ENCODE results near the gene SPRY4. TPM values are rescaled to one million over a fixed set of nuclear protein-coding genes. Genes with fewer than 3 reads are reported as not detected.
A peak's percentile ranks its signal among the peaks of the same experiment; 100 is the strongest.

SPRY4 gene
- total and polyA plus RNA-seq, 8 donors: 1.5 to 6.3 (median 2.9) TPM

DNA sequence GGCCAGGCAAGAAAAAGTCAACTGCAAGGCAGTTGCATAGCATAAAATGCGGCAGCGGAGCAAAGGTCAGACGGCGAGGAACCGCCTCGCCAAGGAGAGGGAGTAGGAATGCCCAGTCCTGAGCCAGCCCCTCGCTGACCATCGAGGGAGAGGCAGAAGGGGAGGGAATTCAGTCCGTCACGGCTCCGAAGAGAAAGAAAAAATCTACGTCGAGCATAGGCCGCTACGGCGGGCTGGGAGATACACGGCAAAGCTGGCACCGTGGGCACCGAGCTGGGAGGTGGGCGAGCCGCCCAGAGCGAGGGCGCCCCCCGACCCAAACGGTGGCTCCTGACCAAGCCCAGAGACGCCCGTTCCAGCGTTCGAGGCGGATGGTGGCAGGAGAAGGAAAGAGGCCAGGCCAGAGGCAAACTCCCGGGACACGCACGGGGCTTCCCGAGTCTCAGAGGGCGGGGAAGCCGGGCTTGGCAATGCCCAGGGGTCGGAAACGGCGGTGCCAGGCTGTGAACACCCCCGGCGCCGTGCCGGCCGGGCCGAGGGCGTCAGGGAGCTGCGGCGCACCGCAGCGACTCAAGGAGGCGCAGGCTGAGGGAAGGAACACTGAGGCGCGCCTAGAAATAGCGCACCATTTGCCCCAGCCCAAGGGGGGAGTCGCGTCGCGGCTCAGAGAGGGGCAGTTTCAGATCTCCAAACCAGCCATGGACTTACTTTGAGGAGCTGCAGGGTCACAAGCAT is 518 bp downstream of the SPRY4 start:
- WGBS, 2 donors: 4 to 5% methylated on average over 56 to 58 of the region's 58 CpGs
- H3K4me1 ChIP-seq: peaks cover 0 to 5% (median 4%) of the 10 kb centered on the region in 3 donors
- intact Hi-C loops (cut with DNase I): no loop called here
- peak in 4 of 6 donors; percentile 29 to 71 (median 48) for DNase-seq
- no peaks in the 10 kb centered on the region for H3K27me3 ChIP-seq
- ATAC-seq: peak; percentile 35 to 46 (median 46)
- no peaks in the 10 kb centered on the region for H3K36me3 ChIP-seq
- FAIRE-seq: no peak
- H3K9me3 ChIP-seq: no peaks in the 10 kb centered on the region
- TF ChIP-seq, protein P1, sequence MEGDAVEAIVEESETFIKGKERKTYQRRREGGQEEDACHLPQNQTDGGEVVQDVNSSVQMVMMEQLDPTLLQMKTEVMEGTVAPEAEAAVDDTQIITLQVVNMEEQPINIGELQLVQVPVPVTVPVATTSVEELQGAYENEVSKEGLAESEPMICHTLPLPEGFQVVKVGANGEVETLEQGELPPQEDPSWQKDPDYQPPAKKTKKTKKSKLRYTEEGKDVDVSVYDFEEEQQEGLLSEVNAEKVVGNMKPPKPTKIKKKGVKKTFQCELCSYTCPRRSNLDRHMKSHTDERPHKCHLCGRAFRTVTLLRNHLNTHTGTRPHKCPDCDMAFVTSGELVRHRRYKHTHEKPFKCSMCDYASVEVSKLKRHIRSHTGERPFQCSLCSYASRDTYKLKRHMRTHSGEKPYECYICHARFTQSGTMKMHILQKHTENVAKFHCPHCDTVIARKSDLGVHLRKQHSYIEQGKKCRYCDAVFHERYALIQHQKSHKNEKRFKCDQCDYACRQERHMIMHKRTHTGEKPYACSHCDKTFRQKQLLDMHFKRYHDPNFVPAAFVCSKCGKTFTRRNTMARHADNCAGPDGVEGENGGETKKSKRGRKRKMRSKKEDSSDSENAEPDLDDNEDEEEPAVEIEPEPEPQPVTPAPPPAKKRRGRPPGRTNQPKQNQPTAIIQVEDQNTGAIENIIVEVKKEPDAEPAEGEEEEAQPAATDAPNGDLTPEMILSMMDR (IDR thresholded peaks at IDR 0.05): no peak
- H3K27ac ChIP-seq: peak overlapping the region; percentile 54 to 75 (median 66)
- peak overlapping the region; percentile 42 to 63 (median 48) for H3K4me3 ChIP-seq

DNA sequence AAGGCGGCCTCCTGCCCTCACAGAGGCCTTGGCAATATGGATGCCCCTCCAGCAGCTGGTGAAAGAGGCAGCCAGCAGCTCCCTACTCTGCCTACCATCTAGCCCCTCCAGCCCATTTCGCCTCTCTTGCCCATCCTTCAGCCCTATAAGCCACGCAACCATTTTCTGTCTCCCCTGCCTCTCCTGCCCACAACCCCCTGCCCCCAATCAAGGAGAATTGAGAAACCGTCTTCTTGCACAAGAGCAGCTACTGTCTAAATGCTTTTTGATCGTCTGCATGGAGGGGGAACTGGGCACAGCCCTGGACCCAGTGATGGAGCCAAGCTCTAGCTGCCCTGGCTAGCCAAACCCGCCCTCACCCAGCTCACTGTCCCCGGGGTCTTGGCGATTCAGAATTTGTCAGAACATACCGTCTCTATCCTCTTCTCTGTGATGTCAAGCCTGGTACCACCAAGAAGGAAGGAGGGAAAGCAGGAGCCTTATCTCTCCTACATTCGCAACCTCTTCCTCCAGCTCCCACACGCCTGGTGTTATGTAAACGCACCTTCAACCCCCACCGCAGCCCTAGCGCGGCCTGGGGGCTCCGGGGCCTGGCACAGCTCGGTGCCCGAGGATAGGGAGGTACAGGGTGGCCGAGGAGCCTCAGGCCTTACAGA is 1.2 kb downstream of the SPRY4 start:
- Histone ChIP-seq H3K4me3 (peak overlapping the region in 3 of 4 donors; percentile 42 to 63 (median 50)), H3K27me3 (no peaks in the 10 kb centered on the region), H3K36me3 (no peaks in the 10 kb centered on the region), H3K27ac (peak overlapping the region in 3 of 4 donors; percentile 54 to 75 (median 72)), H3K4me1 (peaks cover 0 to 5% (median 4%) of the 10 kb centered on the region in 3 donors), H3K9me3 (no peaks in the 10 kb centered on the region)
- intact Hi-C loops (cut with DNase I): no loop called here
- TF ChIP-seq, protein P1 (IDR thresholded peaks at IDR 0.05): no peak
- ATAC-seq: no peak
- FAIRE-seq: no peak
- no peak for DNase-seq
- WGBS, 2 donors: 49 to 51% methylated on average over 19 of the region's 19 CpGs

DNA sequence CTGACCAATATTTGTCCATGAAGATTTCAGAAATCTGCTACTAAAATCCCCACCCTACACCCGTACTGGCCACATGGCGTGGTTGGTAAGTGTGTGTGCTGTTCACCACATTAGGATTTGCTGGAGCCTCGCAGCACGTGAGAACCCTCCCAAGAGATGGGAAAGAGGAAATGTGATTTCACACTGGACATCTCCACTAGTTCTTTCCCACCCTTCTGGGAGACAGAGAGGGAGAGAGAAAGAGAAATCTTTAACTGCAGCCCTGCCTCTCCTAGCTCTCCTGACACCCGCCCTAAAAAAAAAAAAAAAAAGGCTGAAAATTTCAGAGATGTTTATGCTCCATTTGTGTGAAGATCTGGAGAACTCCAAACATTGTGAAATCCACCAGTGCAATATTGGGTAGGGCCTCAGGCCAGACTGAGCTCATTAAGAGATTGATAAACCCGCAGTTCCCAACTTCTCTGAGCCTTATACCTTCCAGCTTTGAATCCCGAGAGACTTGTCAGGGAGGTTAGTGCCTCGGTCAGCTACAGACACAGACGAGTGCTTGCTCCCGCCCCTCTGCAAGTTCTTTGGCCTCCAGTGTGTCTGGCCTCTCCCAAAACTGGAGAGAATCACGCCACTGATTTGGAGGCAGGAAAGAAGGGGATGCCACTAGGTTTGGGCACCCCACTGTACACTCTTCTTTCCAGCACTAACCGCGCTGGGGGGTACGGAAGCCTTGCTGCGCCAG is 1.9 kb downstream of the SPRY4 start:
- 79 to 83% methylated on average over 15 of the region's 15 CpGs for WGBS, 2 donors
- Histone ChIP-seq H3K4me3 (peak overlapping the region in 2 of 4 donors; percentile 50 to 63), H3K36me3 (no peaks in the 10 kb centered on the region), H3K27ac (no peak overlapping the region), H3K9me3 (no peaks in the 10 kb centered on the region), H3K27me3 (no peaks in the 10 kb centered on the region), H3K4me1 (peaks cover 0 to 5% (median 4%) of the 10 kb centered on the region in 3 donors)
- intact Hi-C loops (cut with DNase I): no loop called here
- FAIRE-seq (no peak), DNase-seq (no peak), ATAC-seq (no peak)
- TF ChIP-seq, protein P1 (IDR thresholded peaks at IDR 0.05): no peak

DNA sequence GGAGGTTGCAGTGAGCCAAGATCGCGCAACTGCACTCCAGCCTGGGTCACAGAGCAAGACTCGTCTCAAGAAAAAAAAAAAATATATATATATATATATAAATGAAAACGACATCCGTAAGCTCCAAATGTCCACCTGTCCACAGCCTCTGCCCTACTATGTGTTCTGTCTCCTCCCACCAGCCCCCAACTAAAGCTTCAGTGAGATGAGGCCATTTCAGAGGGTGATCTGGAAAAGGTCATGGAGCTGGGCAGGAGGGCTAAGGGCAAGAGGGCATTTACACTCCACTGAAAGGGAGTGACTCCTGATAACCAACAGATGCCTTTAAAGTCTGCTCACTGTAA is 2.4 kb downstream of the SPRY4 start:
- WGBS, 2 donors: 79 to 84% methylated on average over 5 of the region's 5 CpGs
- intact Hi-C loops (cut with DNase I): no loop called here
- DNase-seq (no peak), ATAC-seq (no peak), FAIRE-seq (no peak)
- no peak overlapping the region for H3K27ac ChIP-seq
- no peaks in the 10 kb centered on the region for H3K27me3 ChIP-seq
- no peaks in the 10 kb centered on the region for H3K36me3 ChIP-seq
- TF ChIP-seq, protein P1 (IDR thresholded peaks at IDR 0.05): no peak
- no peaks in the 10 kb centered on the region for H3K9me3 ChIP-seq
- peaks cover 0 to 5% (median 4%) of the 10 kb centered on the region in 3 donors for H3K4me1 ChIP-seq
- peak overlapping the region in 1 of 4 donors; percentile 63 for H3K4me3 ChIP-seq
